Embryonic facial prominence (tissue), 1 donor: ENCODE data around the gene OGFOD2.

ENCODE experiments used
- DNase-seq: peaks from one replicate; pipeline ENCODE4 v3.0.0-alpha.2; 2016; ENCODE audit errors: extremely low spot score

The OGFOD2 gene

GRCh38 chr12:122977655-122978392 is 2.8 kb downstream of the OGFOD2 start:
- DNase-seq = no peak

- DNase-seq = no peak
Observed at GRCh38 chr12:122978507-122978955, 3.5 kb downstream of the OGFOD2 start.

- DNase-seq = no peak
Observed at GRCh38 chr12:122979001-122979907, 4.2 kb downstream of the OGFOD2 start.

- no peak for DNase-seq
Observed at GRCh38 chr12:122979908-122980182, 4.8 kb downstream of the OGFOD2 start.

GRCh38 chr12:122980183-122981035 is 5.4 kb downstream of the OGFOD2 start, which contains the start of gene ARL6IP4:
TSS of gene ARL6IP4 (plus strand) at chr12:122980681. CDS start at chr12:122981140, 459 bp downstream.
- DNase-seq = no peak

GRCh38 chr12:122981036-122981471 is 6.0 kb downstream of the OGFOD2 start:
- DNase-seq = no peak

GRCh38 chr12:122981587-122982476 is 6.8 kb downstream of the OGFOD2 start:
- DNase-seq = no peak

- DNase-seq = no peak
Observed at GRCh38 chr12:122982477-122982815, 7.4 kb downstream of the OGFOD2 start.

- DNase-seq = no peak
Observed at GRCh38 chr12:122982963-122983788, 8.1 kb downstream of the OGFOD2 start.

GRCh38 chr12:122983789-122984515 is 8.9 kb downstream of the OGFOD2 start:
- no peak for DNase-seq

- no peak for DNase-seq
Observed at GRCh38 chr12:122984612-122985337, 9.7 kb downstream of the OGFOD2 start.

- DNase-seq = no peak
Observed at GRCh38 chr12:122985338-122986257, 10.6 kb downstream of the OGFOD2 start.

GRCh38 chr12:122986258-122986871 is 11.3 kb downstream of the OGFOD2 start:
- DNase-seq = no peak

GRCh38 chr12:122987086-122987951 is 12.3 kb downstream of the OGFOD2 start:
- no peak for DNase-seq

GRCh38 chr12:122988036-122988435 is 13.0 kb downstream of the OGFOD2 start:
- DNase-seq = no peak

- DNase-seq = no peak
Observed at GRCh38 chr12:122988612-122989212, 13.7 kb downstream of the OGFOD2 start.
